Measurements from ENCODE around the gene POU3F1. TPM values are rescaled to one million over a fixed set of nuclear protein-coding genes. Genes with fewer than 3 reads are reported as not detected.

Gene POU3F1
- total and polyA plus RNA-seq, 2 donors (not counting 1 experiment from before 2014, with no cell fraction given), result 0.63 to 3.8 TPM

- Histone ChIP-seq H3K4me2 (replicated peaks; ENCODE audit: low read depth, low read length, poor library complexity, severe bottlenecking) (no peak overlapping the region), H3K27ac (ENCODE audit: low read length in 2 of 2) (no peak overlapping the region), H3K4me1 (ENCODE audit: control insufficient read depth in 2 of 2, insufficient read depth in 2 of 2, low read length in 2 of 2) (peaks cover 18 to 24% of the 10 kb centered on the region in 2 donors), H2AFZ (ENCODE audit: insufficient read depth, low read depth, low read length, poor library complexity, severe bottlenecking) (no peak overlapping the region), H4K20me1 (ENCODE audit: control insufficient read depth, insufficient read depth, low read length, poor library complexity, severe bottlenecking) (no peaks in the 10 kb centered on the region), H3K9ac (ENCODE audit: low read length) (no peak overlapping the region), H3K36me3 (replicated peaks in 1 of 2; ENCODE audit: control extremely low read depth in 1 of 2, control insufficient read depth in 1 of 2, extremely low read depth in 1 of 2, insufficient read depth in 2 of 2, low read length in 1 of 2) (no peaks in the 10 kb centered on the region), H3K9me3 (ENCODE audit: control extremely low read depth in 1 of 3, control insufficient read depth in 2 of 3, insufficient read depth in 1 of 3, low read length in 2 of 3) (peaks cover 0 to 21% (median 0%) of the 10 kb centered on the region in 3 donors), H3K27me3 (replicated peaks in 1 of 4; ENCODE audit: control extremely low read depth in 1 of 4, control insufficient read depth in 3 of 4, insufficient read depth in 4 of 4, low read length in 3 of 4) (peaks cover 0 to 68% (median 44%) of the 10 kb centered on the region in 4 experiments), H3K79me2 (ENCODE audit: control insufficient read depth, insufficient read depth, low read length) (no peaks in the 10 kb centered on the region), H3K4me3 (ENCODE audit: control extremely low read depth in 1 of 5, extremely low read depth in 1 of 5, insufficient read depth in 1 of 5, low read depth in 2 of 5, low read length in 4 of 5) (no peak overlapping the region)
- WGBS (ENCODE audit: insufficient coverage), result 86% methylated on average over 18 of the region's 21 CpGs
- ATAC-seq (ENCODE audit: low read depth), result no peak
- TF ChIP-seq EZH2 (IDR thresholded peaks at IDR 0.05; ENCODE audit: borderline replicate concordance, insufficient read depth, low read depth, low read length, poor library complexity, severe bottlenecking) (no peak), CTCF (IDR thresholded peaks at IDR 0.05) (no peak)
- intact Hi-C loops (cut with micrococcal nuclease), result no loop called here
- Mint-ChIP-seq H3K4me1 (peaks cover 11% of the 10 kb centered on the region), H3K27me3 (peaks cover 58% of the 10 kb centered on the region), H3K4me3 (no peak overlapping the region), H3K9me3 (ENCODE audit: insufficient read depth) (no peaks in the 10 kb centered on the region), H3K27ac (no peak overlapping the region)
- ChIA-PET CTCF (interaction anchor here (1.2 to 1.6 kb wide), 2 partner anchors 14 to 26 kb away, joined by 3 read pairs; no protein-coding TSS in a partner anchor), POLR2A (no interaction called here)
- DNase-seq, result no peak
Observed at GRCh38 chr1:38041936-38042834, 4.4 kb downstream of the POU3F1 start.

Data from B cell (primary cell).